ENCODE results near the gene CADM2.
"Not testable (repeated sequence)": the region's sequence is repeated elsewhere in the genome, so short reads cannot be mapped to it uniquely, and the experiment has no call there.

CADM2 gene

DNA sequence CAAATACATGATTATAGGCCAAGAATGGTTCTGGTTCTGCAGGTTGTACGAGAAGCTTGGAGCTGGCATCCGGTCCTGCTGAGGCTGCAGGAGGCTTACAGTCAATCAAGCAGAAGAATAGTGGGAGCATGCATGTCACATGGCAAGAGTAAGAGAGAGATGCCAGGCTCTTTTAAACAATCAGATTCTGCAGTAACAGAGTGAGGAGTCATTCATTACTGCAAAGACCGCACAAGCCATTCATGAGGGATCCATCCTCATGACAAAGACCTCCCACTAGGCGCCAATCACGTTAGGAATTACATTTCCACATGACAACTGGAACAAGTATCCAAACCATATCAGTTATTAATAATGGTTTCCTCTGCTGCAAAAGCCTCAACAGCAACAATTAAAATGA lies 536.8 kb downstream of the CADM2 start:
- DNase-seq = no peak

DNA sequence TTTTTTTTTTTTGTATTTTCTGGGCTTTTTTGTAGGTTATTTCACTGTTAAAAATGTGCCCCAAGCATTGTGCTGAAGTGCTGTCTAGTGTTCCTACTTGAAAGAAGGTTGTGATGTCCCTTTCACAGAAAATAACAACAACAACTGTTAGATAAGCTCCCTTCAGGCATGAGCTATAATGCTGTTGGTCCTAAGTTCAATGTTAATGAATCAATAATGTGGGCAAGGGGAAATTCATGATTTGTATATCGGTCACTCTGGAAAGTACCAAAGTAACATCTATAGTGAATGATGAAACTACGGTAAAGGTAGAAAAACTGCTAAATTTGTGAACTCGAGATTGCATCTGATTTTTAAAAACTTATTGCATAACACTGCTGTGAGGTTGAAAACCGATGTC lies 539.4 kb downstream of the CADM2 start:
- DNase-seq = no peak

DNA sequence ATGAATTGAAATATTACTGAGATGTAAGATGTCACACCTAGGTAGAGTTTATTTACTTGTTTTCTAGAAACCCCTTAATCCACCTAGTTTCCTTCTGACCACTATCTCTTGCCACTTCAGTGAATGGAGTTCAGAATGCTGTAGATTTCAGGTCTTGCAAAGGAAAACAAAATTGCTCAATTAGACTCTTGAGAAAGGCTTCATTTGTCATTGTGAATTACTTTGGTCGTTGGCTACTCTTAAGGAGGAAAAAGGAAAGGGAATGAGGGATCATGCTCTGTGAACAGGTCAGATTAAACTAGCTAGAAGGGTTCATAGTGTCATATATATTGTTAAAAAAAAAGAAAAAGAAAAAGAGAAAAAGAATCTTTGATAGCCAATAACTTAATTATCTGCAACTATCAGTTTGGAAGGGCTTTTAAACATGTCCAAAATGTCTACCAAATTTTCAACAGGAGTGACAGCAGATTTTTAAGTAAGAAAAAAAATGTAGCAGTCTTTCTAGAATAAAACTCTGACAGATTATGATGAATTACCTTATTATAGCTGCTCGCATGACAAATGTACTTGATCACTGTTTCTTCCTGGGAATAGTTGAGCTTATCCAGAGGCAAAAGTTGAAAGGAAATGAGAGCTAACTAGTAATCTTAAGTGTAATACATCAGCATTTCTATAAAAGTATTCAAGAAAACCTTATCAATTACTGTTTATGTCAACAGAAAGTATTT lies 543.5 kb downstream of the CADM2 start:
- no peak for DNase-seq

DNA sequence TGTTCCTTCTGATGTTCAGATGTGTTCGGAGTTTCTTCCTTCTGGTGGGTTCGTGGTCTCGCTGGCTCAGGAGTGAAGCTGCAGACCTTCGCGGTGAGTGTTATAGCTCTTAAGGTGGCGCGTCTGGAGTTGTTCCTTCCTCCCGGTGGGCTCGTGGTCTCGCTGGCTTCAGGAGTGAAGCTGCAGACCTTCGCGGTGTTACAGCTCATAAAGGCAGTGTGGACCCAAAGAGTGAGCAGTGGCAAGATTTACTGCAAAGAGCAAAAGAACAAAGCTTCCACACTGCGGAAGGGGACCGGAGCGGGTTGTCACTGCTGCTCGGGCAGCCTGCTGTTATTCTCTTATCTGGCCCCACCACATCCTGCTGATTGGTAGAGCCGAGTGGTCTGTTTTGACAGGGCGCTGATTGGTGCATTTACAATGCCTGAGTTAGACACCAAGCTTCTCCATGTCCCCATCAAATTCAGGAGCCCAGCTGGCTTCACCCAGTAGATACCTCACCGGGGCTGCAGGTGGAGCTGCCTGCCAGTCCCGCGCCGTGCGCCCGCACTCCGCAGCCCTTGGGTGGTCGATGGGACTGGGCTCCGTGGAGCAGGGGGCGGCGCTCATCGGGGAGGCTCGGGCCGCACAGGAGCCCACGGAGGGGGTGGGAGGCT lies 545.5 kb downstream of the CADM2 start:
- DNase-seq = not testable (repeated sequence)

DNA sequence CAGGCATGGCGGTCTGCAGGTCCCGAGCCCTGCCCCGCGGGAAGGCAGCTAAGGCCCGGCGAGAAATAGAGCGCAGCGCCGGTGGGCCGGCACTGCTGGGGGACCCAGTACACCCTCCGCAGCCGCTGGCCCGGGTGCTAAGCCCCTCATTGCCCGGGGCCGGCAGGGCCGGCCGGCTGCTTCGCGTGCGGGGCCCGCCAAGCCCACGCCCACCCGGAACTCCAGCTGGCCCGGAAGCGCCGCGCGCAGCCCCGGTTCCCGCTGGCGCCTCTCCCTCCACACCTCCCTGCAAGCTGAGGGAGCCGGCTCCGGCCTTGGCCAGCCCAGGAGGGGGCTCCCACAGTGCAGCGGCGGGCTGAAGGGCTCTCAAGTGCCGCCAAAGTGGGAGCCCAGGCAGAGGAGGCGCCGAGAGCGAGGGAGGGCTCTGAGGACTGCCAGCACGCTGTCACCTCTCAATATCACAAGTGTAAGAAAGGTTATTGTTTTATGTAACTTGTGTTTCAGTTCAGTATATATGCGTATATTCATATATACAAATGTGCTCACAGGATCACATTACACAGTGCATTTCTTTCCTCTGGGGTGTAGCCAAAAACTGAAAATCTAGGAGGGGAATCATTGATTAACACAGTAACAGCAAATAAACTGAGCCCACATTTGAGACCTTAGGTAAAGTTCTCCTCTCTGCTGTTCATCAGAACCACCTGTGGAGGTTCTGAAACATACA lies 546.2 kb downstream of the CADM2 start:
- DNase-seq = not testable (repeated sequence)

DNA sequence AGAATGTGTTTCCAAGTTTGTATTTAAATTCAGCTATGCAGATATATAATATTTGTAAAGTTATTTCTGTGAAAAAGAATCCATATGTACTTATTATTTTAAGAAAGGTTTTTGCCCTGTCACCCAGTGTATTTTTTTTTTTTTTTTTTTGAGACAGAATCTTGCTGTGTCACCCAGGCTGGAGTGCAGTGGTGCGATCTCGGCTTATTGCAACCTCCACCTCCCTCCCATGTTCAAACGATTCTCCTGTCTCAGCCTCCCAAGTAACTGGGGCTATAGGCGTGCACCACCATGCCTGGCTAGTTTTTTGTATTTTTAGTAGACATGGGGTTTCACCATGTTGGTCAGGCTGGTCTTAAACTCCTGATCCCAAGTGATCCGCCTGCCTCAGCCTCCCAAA lies 548.3 kb downstream of the CADM2 start:
- not testable (repeated sequence) for DNase-seq

DNA sequence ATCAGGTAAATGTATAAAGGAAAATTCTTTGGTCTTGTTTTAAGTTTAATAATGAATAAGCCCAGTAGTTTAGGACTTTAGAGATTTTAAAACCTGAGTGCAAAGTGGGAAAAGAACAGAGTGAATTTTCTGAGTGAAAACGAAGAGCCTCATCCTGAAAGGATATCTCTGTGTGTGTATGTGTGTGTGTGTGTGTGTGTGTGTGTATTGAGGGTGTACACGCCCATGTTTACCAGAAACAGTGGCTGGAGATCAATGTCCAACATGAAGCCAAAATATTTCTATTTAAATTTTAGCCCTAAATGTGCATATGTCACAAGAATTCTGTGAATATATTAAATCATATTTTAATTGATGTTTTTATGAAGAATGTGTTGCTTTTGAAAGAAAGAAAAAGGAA lies 549.9 kb downstream of the CADM2 start:
- DNase-seq = no peak

DNA sequence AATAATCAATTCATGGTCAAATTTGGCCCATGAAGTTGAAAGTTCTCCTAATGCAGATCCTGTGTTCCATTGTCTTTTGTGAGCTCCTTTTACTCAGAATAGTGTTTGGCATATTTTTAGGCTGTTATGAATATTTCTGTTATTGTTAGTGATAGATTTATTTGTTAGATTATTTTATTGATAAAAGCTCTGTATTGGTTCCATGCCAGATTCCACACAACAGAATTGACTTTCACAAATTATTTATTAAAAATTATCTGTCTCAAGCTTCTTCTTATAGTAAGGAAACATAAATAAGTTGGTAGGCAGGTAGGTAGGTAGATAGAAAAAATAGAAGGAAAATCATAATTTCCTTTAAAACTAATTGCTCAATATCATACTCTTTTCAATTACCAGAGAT lies 557.4 kb downstream of the CADM2 start:
- DNase-seq = no peak

DNA sequence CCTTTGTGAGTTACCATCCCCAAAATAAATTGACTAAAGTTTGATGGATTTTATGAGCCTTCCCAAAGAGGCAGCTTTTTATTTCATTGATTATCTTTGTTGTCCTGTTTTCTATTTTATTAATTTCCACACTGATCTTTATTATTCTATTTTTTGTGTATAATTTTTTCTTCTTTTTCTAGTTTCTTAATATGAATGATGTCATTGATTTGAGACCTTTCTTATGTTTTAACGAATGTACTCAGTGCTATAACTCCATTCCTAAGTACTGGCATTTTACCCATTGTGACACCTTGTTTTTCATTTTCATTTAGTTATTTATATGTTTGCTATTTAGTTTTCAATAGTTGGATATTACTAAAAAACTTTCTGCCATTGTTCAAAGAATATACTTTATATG lies 565.3 kb downstream of the CADM2 start:
- no peak for DNase-seq

DNA sequence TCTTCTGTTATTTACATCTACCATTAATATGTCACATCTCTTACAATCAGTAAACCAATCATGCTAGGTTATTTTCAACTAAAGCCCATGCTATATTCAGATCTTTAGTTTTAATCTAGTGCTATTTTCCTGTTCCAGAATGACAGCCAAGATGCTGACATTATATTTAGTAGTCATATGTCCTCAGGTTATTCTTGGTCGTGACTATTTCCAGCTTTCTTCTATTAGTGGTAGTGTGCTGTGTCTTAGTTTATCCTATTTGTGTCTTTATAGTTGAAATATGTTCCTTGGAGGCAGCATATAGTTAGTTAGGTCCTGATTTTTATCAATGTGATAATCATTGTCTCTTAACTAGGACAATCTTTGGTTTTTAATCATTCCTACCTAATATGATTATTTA lies 566.5 kb downstream of the CADM2 start:
- no peak for DNase-seq

DNA sequence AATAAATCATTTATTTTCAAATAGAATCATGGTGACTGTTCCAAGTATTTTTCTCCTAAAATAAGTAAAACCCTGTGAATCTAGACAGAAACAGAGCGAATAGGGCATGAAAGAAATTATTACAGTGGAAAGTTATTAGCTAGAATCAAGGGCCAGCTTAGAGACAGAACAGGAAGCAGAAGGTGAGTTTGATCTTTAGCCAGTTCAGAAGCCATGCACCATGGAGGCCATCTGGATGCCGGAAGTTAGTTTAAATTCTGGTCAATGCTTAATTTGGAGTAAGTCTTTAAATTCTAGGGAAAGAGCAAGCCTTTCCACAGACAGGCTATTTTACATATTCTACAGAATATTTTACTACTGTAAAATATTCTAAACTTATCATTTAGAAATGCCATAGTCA lies 574.8 kb downstream of the CADM2 start:
- no peak for DNase-seq

DNA sequence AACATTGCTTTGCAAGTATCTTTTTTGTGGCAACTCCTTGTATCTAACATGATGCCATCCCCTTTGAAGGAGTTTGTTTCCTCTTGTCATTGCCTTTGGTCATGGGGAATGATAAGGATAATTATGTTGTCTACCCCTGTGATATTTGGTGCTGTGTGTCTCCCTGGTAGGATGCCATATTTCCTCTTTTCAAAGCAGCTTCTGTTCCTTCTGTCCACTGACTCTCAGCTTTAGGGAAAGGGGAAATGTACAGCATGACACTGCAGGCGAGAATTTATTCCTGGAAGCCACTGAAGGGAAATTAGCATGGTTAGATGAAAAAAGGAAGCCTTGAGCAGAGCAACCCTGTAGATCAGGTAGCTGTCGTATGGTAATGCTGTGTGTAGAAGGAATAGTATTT lies 576.7 kb downstream of the CADM2 start:
- DNase-seq = no peak

DNA sequence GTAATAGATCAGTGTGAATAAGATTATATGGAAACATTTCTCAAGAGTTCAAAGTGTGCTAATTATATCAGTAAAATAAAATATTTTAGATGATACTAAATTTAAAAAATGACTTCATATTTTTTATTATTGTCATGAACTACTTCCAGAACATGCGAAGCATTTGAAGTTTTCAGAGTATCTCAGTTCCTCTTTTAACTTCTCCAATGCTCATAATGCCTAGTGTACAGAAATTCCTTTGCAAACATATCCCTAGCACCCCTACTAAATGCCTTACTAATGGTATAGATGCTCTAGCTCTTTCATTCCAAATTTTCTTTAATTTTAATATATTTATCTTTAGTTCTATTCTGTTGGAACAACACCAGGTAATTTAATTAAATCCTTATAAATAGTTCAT lies 580.4 kb downstream of the CADM2 start:
- DNase-seq = no peak

DNA sequence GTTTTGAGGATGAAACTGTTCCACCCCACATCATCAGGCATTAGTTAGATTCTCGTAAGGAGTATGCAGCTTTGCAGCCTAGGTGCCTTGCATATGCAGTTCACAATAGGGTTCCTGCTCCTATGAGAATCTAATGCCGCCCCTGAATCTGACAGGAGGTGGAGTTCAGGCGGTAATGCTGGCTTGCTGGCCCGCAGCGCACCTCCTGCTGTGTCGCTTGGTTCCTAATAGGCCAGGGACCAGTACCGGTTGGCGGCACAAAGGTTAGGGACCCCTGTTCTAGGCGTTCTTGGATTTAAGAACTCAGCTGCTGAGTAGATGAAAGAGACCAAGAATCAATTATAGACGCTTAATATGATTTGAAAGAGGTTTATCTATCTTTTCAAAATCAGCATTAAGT lies 595.4 kb downstream of the CADM2 start:
- no peak for DNase-seq

DNA sequence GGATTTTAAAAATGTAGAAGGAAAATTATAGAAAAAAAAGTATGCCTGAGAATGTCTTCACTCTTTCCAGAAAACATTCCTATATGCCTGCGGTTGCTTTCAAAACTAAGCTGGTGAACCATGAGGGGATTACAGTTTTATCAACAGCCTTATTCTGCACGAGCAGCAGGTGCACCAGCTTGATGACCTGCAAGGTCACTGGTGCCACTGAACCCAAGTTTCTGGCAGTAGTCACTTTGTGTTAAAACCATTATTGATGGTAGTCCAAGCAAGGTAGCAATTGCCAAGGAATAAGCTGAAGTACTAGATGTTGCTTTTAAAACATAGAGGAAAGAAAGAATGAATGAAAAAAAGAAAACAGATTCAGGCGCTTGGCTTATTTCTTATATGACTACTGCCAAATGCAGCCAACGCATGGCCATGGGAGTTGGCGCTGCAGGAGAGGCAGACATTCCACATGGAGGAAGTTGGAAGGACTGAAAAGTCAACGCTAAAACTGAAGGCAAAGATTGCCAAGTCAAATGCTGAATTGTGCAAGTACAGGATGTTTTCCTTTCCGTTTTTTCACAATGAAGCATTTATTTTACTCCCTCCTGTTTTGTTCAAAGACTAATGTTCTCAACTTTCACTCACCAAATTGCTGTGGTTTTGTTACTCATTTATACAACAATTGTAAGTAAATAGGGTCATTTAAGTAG lies 601.4 kb downstream of the CADM2 start:
- no peak for DNase-seq

DNA sequence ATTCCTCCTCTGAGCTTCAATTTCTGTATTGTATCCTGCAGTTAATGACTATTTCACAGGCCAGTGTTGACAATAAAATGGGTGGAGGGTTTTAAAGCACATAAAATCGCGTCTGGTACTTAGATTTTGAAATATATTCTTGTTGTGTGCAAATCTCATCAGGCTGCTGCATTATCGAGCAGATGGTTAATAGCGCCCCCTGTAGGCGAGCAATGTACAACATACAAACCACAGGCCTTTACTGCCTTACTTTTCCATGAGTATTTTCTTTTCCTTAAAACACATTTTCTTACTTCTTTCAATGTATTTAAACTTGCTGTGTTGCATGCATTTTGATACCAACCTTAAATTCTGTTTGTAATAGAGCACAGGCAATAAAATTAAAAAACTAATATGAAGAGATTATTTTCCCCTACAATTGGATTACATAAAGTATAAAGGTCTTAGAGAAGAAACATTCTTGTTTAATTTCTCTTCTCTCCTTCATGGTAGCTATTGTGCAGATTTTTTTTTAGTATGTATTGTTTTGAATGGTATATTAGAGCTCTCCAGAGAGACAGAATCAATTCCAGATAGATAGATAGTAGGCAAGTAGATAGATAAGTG lies 608.4 kb downstream of the CADM2 start:
- no peak for DNase-seq

DNA sequence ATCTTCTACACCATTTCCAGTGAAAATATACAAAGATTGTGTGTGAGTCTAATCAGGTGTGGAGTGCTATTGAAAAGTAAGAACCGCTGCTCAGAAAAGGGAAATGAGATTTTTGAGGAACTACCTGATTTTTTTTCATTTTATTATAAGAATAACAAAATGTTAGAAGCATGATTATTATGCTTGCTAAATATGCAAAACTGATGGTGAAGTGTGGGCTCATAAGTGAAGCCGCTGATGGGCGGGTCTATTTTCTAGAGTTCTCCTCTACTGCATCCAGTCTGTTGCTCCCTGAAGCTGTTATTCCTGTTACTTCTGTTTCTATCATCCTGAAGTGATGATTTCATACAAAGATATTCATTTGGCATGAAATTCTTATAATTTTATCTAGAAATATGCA lies 612.0 kb downstream of the CADM2 start:
- DNase-seq = no peak

DNA sequence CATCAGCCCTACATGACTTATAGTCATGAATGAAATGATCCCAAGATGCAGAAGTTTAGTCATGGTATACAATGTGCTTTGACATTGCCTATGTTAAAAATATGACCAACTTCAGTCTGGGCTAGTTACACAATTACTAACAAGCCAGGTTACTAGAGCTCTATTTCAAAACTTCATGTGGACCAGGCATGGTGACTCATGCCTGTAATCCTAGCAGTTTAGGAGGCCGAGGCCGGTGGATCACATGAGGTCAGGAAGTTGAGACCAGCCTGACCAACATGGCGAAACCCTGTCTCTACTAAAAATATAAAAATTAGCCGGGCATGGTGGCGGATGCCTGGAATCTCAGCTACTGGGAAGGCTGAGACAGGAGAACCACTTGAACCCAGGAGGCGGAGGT lies 613.0 kb downstream of the CADM2 start:
- DNase-seq = no peak

DNA sequence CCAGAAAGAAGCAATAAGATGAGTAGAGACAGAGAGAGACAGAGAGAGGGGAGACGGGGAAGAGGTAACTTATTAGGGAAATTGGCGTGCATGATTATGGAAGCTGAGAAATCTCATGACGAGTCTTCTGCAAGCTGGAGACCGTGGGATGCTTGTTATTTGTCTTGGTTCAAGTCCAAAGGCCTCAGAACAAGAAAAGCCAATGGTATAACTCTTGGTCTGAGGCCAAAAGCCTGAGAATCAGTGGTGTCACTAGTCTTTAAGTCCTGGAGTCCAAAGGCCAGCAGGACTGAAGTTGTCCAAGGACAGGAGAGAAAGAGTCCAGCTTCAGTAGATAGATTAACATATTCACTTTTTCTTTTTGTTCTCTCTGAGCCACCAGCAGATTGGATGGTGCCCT lies 613.6 kb downstream of the CADM2 start:
- no peak for DNase-seq

DNA sequence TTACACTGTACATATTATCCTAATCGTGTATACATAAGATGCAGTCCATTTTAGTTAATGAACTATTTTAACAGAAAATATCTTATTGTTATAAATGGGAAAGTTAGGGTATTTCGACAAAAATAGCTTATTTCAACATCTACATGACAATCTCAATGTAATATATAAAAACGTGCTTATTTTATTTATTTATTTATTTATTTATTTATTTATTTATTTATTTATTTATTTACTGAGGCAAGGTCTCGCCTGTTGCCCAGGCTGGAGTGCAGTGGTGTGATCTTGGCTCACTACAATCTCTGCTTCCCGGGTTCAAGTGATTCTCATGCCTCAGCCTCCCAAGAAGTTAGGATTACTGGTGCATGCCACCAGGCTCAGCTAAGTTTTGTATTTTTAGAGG lies 614.2 kb downstream of the CADM2 start:
- DNase-seq = no peak

DNA sequence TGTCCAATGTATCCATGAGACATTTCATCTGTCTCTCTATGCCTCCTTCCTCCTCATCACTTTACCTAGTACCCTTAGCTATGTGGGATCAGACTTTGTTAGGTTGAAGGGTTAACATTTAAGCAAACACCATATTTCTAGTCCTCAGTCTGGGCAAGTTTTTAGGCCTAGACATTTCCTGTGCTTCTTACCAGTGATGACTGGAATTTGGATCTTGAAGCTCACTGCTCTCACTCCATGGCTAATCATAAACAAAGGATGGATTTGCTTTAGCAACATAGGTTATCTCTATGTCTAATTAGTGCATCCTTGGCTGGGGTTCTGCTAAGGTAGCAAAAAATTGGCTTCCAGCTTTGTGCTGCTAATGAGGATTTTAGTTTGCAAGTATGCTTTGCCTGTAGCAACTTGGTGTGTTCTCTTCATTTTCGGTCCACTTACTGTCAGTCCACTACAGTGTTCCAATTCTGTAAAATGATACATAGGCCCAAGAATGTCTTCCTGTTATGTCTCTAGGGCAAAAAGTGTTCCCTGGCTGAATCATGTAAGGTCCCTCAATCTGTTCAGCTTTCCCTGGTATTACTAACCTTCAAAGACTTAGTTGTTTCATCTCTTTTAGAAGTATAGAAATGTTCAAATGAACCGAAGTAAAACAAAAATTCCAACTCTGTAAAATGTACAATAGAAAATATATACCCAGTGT lies 615.4 kb downstream of the CADM2 start:
- DNase-seq = no peak

DNA sequence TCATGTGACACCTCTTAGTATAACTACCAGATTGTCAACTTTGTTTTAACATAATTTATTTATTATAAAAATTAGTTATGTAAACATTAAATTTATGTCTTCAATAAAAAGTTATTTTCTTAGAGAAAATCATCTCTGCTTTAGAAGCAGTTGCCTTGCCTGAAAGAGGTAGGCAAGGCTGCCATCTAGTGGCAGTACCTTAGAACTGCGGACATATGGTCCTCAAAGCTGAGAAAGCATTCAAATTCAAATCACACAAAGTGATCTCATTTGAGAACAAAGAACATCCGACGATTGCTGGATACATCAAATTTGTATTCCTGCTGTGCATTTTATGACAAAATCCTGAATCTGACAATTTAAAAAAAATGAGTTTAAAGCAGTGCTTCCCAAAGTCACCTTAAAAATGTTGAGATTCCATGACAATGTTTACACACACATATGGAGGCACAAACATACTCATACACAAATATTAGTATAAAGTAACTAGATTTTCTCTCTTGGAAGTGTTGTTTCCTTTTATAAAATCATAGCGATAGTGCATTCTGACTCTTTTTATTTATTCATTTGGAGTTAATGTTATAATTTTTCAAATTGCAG lies 617.4 kb downstream of the CADM2 start:
- no peak for DNase-seq

Data from activated CD4-positive, alpha-beta T cell treated with anti-CD3 and anti-CD28 coated beads for 1 hour (primary cell).